Type B pancreatic cell (in vitro differentiated cells): Measurements from ENCODE around the gene SESN1. TPM values are rescaled to one million over a fixed set of nuclear protein-coding genes. Genes with fewer than 3 reads are reported as not detected.

Experiments
- DNase-seq: peaks from one replicate; pipeline ENCODE4 v3.0.0; 2021; ENCODE audit warnings: mixed read lengths; ENCODE audit not compliant: unreplicated experiment; ENCODE audit errors: extremely low spot score
- H3K27ac Mint-ChIP-seq: 2 replicates; pipeline ENCODE4 v1.8.0; 2021; ENCODE audit warnings: mild to moderate bottlenecking, mixed read lengths
- H3K27me3 Mint-ChIP-seq: 2 replicates; pipeline ENCODE4 v1.8.0; 2021; ENCODE audit warnings: mixed read lengths
- H3K36me3 Mint-ChIP-seq: 2 replicates; pipeline ENCODE4 v1.8.0; 2021; ENCODE audit warnings: mixed read lengths
- H3K4me1 Mint-ChIP-seq: one replicate; pipeline ENCODE4 v1.8.0; 2021; ENCODE audit warnings: mixed read lengths; ENCODE audit not compliant: unreplicated experiment
- H3K4me3 Mint-ChIP-seq: 2 replicates; pipeline ENCODE4 v1.8.0; 2021; ENCODE audit warnings: mild to moderate bottlenecking, mixed read lengths
- H3K9me3 Mint-ChIP-seq: 2 replicates; pipeline ENCODE4 v1.8.0; 2021; ENCODE audit warnings: mixed read lengths
- CTCF ChIP-seq: fragments of 200-600 bp; sonication (generic); conservative IDR thresholded peaks from 2 replicates; pipeline ENCODE4 v1.5.0; 2021; ENCODE audit warnings: antibody characterized with exemption, mild to moderate bottlenecking
- total RNA-seq: library from RNA; stranded (reverse); gene quantifications from 2 replicates; pipeline ENCODE4 v1.2.1, GENCODE V29; 2021; ENCODE audit warnings: low replicate concordance

Gene SESN1
- total RNA-seq, 1 donor from 2014 or later, result 33.3 TPM

GRCh38 chr6:108944071-108944470 lies 150.6 kb downstream of the SESN1 start:
- TF ChIP-seq CTCF, result no peak
- Mint-ChIP-seq H3K27ac (no peak overlapping the region), H3K9me3 (peaks cover 5% of the 10 kb centered on the region), H3K27me3 (no peaks in the 10 kb centered on the region), H3K4me3 (no peak overlapping the region), H3K4me1 (peaks cover 68% of the 10 kb centered on the region), H3K36me3 (no peaks in the 10 kb centered on the region)
- DNase-seq, result no peak

GRCh38 chr6:108942556-108943492 lies 151.8 kb downstream of the SESN1 start:
- Mint-ChIP-seq H3K36me3 (no peaks in the 10 kb centered on the region), H3K4me1 (peaks cover 56% of the 10 kb centered on the region), H3K9me3 (peaks cover 5% of the 10 kb centered on the region), H3K27ac (peak overlapping the region; percentile 5), H3K4me3 (peak overlapping the region; percentile 31), H3K27me3 (no peaks in the 10 kb centered on the region)
- DNase-seq, result no peak
- no peak for TF ChIP-seq CTCF

- Mint-ChIP-seq H3K27me3 (no peaks in the 10 kb centered on the region), H3K4me3 (no peak overlapping the region), H3K9me3 (no peaks in the 10 kb centered on the region), H3K4me1 (peaks cover 46% of the 10 kb centered on the region), H3K36me3 (peaks cover 3% of the 10 kb centered on the region), H3K27ac (no peak overlapping the region)
- no peak for DNase-seq
- TF ChIP-seq CTCF, result no peak
These were observed 152.8 kb downstream of the SESN1 start for GRCh38 chr6:108941859-108942258.

- Mint-ChIP-seq H3K27me3 (no peaks in the 10 kb centered on the region), H3K4me3 (no peak overlapping the region), H3K9me3 (no peaks in the 10 kb centered on the region), H3K36me3 (peaks cover 7% of the 10 kb centered on the region), H3K27ac (no peak overlapping the region), H3K4me1 (peaks cover 40% of the 10 kb centered on the region)
- no peak for TF ChIP-seq CTCF
- no peak for DNase-seq
These were observed 153.4 kb downstream of the SESN1 start for GRCh38 chr6:108941281-108941680.

- Mint-ChIP-seq H3K4me1 (peaks cover 35% of the 10 kb centered on the region), H3K27me3 (no peaks in the 10 kb centered on the region), H3K4me3 (no peak overlapping the region), H3K27ac (no peak overlapping the region), H3K9me3 (no peaks in the 10 kb centered on the region), H3K36me3 (peaks cover 7% of the 10 kb centered on the region)
- no peak for DNase-seq
- TF ChIP-seq CTCF, result no peak
These were observed 153.9 kb downstream of the SESN1 start for GRCh38 chr6:108940741-108941140.
